Mucosa of stomach (tissue), 1 donor: ENCODE measurements around the gene FHIT.

Experiments
- H3K27me3 ChIP-seq: one replicate; pipeline ENCODE4 v1.7.0; 2013; ENCODE audit warnings: mild to moderate bottlenecking, low read length; ENCODE audit not compliant: control insufficient read depth, insufficient read depth
- H3K36me3 ChIP-seq: one replicate; pipeline ENCODE4 v1.7.0; 2013; ENCODE audit warnings: low read length; ENCODE audit not compliant: control insufficient read depth, insufficient read depth
- H3K4me1 ChIP-seq: one replicate; pipeline ENCODE4 v1.7.0; 2013; ENCODE audit warnings: mild to moderate bottlenecking, low read length; ENCODE audit not compliant: control insufficient read depth, insufficient read depth
- H3K4me3 ChIP-seq: one replicate; pipeline ENCODE4 v1.7.0; 2013; ENCODE audit warnings: low read length
- H3K9ac ChIP-seq: one replicate; pipeline ENCODE4 v1.7.0; 2013; ENCODE audit warnings: mild to moderate bottlenecking, low read length, moderate library complexity
- H3K9me3 ChIP-seq: one replicate; pipeline ENCODE4 v1.7.0; 2013; ENCODE audit warnings: mild to moderate bottlenecking, low read length, moderate library complexity; ENCODE audit not compliant: control insufficient read depth
- donor health status: Pancreatic carcinoma.

Gene FHIT

DNA sequence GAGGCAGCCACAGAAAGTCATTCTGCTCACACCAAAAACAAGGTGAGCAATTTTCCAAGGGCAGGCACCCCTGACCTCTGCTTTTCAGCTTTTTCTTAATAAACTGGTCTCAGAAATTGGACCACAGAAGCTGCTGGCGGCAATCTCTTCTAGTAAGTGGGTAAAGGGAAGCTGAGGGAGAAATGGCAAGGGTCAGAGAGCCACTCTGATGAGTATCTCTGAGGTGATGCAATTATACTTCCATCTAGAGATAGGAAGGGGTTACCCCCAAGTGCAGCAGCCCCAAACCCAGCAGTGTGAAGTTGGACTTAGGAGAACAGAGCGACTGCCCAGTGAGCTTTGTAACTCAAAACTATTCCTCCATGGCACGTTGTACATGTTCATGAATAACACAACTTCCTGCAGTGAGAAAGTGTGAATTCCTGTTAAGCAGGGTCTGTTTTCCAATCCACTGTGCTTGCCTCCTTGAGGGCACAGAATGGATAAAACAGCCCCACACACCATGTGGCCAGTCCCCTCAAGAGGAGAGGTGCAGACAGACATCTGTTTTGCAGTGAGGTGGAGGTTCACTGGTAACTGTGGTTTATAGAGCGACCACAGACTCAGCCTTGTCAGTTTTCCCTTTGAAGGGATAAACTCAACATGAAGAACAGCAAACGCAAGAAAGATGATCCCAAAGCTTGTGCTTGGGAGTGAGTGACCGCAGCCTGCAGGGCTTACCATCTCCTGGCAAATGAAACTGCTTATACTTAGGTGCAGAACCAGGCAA lies 1518.0 kb downstream of the FHIT start:
- no peaks in the 10 kb centered on the region for H3K4me1 ChIP-seq
- H3K36me3 ChIP-seq, result no peaks in the 10 kb centered on the region
- H3K4me3 ChIP-seq, result no peak overlapping the region
- no peak overlapping the region for H3K9ac ChIP-seq
- no peaks in the 10 kb centered on the region for H3K27me3 ChIP-seq
- H3K9me3 ChIP-seq, result no peaks in the 10 kb centered on the region

DNA sequence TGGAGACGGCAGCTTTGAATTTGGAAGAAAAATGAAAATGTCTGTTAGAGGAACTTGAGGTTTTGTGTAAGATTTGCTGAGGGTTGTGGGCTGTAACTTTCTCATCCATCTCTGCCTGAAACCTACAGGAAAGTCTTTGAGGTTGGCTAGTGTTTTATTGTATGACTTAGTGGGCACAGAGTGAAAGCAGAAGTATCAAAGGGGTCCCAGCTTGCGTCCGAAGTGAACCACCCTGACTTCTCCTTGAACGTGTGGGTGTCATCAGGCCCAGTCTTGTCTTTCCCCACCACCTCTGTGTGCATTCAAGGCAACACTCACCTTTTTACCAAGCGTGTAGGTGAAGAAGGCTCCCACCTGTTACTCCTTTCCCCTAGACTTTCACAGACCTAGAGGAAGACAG lies 1519.3 kb downstream of the FHIT start:
- H3K4me3 ChIP-seq, result no peak overlapping the region
- no peaks in the 10 kb centered on the region for H3K27me3 ChIP-seq
- H3K36me3 ChIP-seq, result no peaks in the 10 kb centered on the region
- no peak overlapping the region for H3K9ac ChIP-seq
- H3K9me3 ChIP-seq, result no peaks in the 10 kb centered on the region
- H3K4me1 ChIP-seq, result no peaks in the 10 kb centered on the region

DNA sequence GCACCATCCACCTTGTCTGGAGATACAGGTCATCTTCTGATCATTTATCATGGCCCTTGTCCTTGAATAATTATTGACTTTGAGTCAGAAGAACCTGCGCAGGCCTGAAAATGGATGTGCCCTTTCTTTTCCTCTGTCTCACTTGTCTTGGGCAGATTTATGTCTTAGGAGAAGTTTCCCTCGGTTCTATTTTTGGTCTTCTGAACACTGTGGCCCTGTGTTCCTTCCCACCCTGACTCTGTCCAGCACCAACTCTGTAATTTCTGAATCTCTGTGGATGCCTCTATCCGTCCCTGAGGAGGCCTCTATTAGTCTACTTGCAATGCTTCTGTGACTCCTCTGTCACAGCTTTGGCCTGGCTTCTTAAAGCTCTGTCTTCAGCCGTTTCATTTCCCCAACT lies 1520.7 kb downstream of the FHIT start:
- Histone ChIP-seq H3K4me3 (no peak overlapping the region), H3K36me3 (no peaks in the 10 kb centered on the region), H3K9me3 (no peaks in the 10 kb centered on the region), H3K9ac (no peak overlapping the region), H3K4me1 (no peaks in the 10 kb centered on the region), H3K27me3 (no peaks in the 10 kb centered on the region)

DNA sequence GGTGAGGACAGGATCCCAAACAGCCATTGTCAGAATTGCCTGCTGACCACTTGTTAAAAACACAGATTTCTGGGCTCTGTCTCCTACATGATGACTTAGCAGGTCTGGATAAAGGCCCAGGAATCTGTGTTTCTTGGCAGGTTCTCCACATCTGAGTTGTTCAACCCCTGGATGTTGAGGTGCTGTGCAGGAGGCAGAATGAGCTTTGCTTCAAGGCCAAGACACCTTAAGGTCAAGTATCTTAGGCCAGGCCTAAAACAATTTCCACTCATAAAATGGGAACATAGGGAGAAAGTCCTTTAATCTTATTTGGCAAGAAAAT lies 1522.7 kb downstream of the FHIT start:
- H3K4me1 ChIP-seq, result no peaks in the 10 kb centered on the region
- H3K9me3 ChIP-seq, result no peaks in the 10 kb centered on the region
- no peak overlapping the region for H3K4me3 ChIP-seq
- no peaks in the 10 kb centered on the region for H3K27me3 ChIP-seq
- H3K36me3 ChIP-seq, result no peaks in the 10 kb centered on the region
- H3K9ac ChIP-seq, result no peak overlapping the region

DNA sequence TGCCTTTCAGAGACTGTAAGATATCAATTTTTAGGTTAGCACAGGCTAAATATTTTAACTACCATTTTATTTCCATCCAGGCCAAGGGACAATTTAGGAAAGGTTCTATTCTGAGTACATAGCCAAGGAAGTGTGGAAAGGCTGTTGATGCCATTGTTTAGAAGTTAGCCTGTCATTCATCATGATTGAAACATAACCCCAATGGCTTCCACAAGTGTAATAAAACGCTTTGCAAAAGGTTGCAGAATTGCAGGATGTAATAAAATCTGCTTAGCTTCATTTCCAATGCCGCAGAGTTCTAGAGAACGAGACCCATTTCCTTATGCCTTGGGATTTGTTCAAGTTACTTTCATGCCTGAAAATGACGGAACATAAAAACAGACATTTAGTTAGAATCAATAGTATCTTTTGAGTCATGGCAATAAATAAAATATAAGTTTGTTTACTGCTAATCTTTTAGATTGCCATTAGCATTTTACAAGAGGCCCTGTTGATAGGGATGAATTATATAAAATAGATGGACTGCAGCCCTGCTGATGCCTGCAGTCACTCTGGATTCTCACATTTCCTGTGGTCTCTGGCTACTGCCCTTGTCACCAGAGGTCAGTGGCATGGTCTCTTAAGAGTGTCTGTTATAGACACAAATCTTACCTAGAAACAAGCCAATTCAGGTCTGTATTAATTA lies 1523.2 kb downstream of the FHIT start:
- no peaks in the 10 kb centered on the region for H3K27me3 ChIP-seq
- no peaks in the 10 kb centered on the region for H3K9me3 ChIP-seq
- H3K4me3 ChIP-seq, result no peak overlapping the region
- H3K4me1 ChIP-seq, result no peaks in the 10 kb centered on the region
- H3K9ac ChIP-seq, result no peak overlapping the region
- H3K36me3 ChIP-seq, result no peaks in the 10 kb centered on the region

DNA sequence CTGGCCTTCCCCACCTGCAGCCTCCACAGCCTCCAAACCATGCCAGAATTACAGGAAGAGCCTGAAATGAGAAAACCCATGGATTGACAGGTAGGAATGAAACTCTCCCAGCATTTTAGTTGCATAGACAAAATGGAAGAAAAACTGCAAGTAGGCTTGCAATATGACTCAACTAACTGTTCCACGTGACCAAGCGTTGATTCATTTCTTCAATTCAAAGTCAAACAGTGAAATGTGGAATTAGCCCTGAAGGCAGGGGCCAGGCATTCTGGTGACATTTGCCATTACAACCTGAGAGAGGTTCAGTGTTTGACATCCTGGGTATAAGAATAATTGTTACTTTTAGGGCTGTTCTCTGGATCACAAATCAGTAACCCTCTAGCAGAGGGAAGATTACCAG lies 1525.0 kb downstream of the FHIT start:
- Histone ChIP-seq H3K36me3 (no peaks in the 10 kb centered on the region), H3K27me3 (no peaks in the 10 kb centered on the region), H3K4me3 (no peak overlapping the region), H3K9ac (no peak overlapping the region), H3K4me1 (no peaks in the 10 kb centered on the region), H3K9me3 (no peaks in the 10 kb centered on the region)

DNA sequence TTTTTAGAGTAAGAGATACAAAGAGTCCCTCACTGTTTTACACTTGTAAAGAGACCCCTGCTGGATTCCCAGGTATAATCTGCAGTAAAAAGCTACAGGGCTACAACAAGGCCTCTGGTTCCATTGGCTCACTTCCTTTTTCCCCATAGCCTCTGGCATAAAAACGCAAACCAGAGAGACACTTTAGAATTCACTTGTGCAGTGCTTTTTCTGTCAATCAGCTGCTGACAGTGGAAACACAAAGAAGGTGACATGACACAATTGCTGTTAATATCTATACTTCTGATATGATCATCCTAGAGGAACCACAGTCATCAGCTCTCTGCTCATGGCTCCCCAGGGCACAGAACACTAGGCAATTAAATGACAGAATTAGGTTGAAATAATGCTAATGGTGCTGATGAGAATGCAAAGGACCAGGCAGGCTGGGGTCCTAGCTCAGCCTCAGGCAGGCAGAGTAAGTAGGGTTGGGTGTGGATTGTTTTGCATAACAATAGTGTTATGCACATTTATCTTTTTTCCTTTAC lies 1533.5 kb downstream of the FHIT start:
- no peak overlapping the region for H3K9ac ChIP-seq
- no peaks in the 10 kb centered on the region for H3K4me1 ChIP-seq
- no peaks in the 10 kb centered on the region for H3K9me3 ChIP-seq
- no peaks in the 10 kb centered on the region for H3K27me3 ChIP-seq
- H3K4me3 ChIP-seq, result no peak overlapping the region
- H3K36me3 ChIP-seq, result no peaks in the 10 kb centered on the region

DNA sequence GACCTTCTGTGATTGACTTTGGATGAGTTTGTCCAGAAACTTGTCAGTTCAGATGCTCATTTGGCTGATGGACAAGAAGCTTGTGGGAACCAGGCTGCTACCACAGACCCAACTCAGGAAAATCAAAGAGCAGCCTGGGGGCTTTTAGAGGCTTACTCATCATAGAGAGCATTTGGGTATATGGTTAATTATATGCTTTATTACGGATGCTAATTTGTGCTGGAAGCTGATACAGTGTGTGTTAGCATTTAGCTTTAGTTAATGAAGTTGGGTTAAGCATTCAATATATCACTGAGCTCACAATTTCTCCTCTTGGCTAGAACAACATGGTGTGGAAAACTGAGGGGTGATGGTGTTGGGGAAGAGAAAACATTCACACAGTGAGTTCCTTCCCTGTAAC lies 1537.2 kb downstream of the FHIT start:
- Histone ChIP-seq H3K9me3 (no peaks in the 10 kb centered on the region), H3K27me3 (no peaks in the 10 kb centered on the region), H3K36me3 (no peaks in the 10 kb centered on the region), H3K4me1 (no peaks in the 10 kb centered on the region), H3K9ac (no peak overlapping the region), H3K4me3 (no peak overlapping the region)

DNA sequence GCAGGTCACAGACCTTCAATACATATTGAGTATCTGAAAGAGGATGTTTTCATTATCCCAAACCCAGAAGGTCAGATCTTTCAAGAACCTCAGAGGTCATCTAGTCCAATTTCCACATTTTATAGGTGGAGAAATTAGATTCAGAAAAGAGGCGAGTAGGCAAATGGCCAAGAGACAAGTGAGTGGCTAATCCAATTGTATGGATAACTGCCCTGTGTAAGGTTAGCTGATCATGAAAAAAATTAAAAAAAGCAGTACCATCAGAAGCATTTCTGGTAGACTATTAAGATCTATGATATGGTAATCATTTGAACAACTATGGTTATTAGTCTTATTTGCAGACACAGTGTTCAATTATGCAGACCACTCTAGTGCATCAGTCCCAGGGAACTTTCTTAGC lies 1540.7 kb downstream of the FHIT start:
- Histone ChIP-seq H3K36me3 (no peaks in the 10 kb centered on the region), H3K4me1 (no peaks in the 10 kb centered on the region), H3K9me3 (no peaks in the 10 kb centered on the region), H3K4me3 (no peak overlapping the region), H3K27me3 (no peaks in the 10 kb centered on the region), H3K9ac (no peak overlapping the region)

DNA sequence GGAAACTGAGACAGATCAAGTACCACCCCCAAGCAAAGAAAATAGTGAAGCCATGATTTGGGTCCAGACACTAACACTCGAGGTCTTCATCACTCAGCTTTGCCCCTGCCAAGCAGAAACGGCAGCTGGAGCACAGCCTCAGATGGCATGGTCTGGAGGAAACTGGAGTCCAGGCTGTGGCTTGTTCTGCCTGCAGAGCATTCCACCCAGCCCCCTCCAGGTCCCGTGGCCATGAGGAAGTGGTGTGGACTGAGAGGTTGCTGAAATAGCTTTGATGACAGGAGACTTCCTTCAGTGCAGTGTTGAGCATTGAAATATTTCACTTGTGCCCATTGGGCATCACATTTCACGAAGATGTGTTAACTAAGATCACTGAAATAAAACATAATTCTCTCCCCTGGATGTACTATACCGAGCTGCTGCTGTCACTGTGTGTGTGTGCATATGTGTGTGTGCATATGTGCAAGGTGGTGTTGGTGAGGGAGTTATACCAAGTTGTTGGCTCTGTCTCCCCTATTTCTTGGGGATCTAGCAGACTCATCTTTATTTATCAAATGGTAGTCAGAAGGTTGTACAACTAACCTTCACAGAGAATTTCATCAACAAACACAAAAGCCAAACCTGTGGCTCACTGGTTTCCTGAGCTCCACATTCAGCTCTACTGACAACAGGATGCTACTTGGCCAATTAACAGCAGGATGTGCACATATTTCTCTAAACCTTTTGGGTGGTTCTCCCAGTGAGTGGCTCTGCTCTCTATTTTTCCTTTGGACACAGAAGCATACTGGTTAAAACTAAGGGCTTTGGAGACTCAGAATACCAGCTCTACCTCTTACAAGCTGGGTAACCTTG lies 1541.3 kb downstream of the FHIT start:
- Histone ChIP-seq H3K4me1 (no peaks in the 10 kb centered on the region), H3K36me3 (no peaks in the 10 kb centered on the region), H3K9ac (no peak overlapping the region), H3K9me3 (no peaks in the 10 kb centered on the region), H3K4me3 (no peak overlapping the region), H3K27me3 (no peaks in the 10 kb centered on the region)

DNA sequence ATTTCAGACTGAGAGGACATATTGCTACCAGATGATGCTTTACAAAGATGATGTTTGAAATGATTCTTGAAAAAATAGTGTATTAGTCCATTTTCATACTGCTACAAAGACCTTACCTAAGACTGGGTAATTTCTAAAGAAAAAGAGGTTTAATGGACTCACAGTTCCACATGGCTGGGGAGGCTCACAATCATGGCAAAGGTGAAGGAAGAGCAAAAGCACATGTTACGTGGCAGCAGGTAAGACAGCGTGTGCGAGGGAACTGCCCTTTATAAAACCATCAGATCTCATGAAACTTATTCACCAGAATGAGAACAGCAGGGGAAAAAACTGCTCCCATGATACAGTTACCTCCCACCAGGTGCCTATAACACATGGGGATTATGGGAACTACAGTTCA lies 1543.0 kb downstream of the FHIT start:
- no peak overlapping the region for H3K9ac ChIP-seq
- no peaks in the 10 kb centered on the region for H3K4me1 ChIP-seq
- no peaks in the 10 kb centered on the region for H3K27me3 ChIP-seq
- no peaks in the 10 kb centered on the region for H3K36me3 ChIP-seq
- H3K9me3 ChIP-seq, result no peaks in the 10 kb centered on the region
- H3K4me3 ChIP-seq, result no peak overlapping the region

DNA sequence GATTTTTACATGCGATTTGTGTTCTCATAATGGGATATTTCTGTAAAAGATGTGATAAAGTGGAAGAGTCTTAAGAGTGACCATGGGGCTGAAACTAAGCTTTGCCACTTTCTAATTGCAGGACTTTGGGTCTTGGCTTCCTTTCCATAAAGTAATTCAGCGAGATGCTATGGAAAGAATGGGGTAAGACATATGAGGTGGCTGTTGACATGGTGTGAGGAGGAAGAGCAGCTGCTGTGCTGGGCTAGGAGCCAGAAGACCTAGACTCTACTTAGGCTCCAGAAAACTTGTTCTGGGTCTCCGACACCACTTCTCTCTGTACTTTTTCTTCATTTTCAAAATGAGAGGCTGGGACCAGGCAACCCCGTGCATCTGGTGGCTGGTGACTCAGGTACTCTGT lies 1547.0 kb downstream of the FHIT start:
- no peaks in the 10 kb centered on the region for H3K27me3 ChIP-seq
- H3K36me3 ChIP-seq, result no peaks in the 10 kb centered on the region
- no peak overlapping the region for H3K9ac ChIP-seq
- H3K4me1 ChIP-seq, result no peaks in the 10 kb centered on the region
- H3K9me3 ChIP-seq, result no peaks in the 10 kb centered on the region
- H3K4me3 ChIP-seq, result no peak overlapping the region
